ENCODE measurements around the gene PRKCH. TPM values are rescaled to one million over a fixed set of nuclear protein-coding genes. Genes with fewer than 3 reads are reported as not detected.

PRKCH gene
- total RNA-seq, 1 donor from 2014 or later, result 19.1 TPM

DNA sequence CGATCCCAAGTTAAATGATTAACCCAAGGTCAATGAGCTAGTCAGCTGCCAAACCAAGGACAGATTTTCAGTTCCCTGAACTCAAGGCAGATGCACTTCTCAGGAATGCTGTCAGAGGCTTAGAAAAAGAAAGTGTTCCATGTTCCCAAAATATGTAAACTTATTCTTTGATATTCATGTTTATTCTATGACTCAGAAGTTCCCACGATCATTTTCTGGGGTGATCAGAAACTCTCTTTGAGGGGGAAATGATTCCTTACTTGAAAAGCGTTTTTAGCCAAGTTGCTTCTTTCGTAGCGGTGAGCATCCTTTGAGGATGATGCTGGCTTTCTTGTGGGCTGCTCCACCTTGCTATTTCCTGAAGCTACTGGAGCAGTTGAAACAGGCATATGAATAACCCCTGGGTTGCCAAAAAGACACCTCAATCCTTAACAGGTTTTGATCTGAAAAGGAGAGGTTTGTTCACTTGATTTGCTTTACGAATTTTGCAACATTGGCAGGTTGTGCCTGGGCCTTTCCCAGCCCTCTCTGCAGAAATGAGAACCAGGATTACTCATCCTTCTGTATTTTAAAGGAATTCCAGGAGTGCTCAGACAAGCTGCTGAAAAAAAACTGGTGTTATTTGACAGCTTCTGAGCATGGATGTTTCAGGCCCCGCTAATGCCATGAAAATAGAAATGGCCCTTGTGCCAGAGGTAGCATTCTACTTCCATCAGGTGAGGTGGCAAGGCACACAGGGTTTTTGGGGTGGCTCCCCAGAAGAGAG, 252.6 kb downstream of the PRKCH start:
- peaks cover 21% of the 10 kb centered on the region for H3K27me3 Mint-ChIP-seq
- H3K27ac Mint-ChIP-seq, result no peak overlapping the region
- H3K4me1 Mint-ChIP-seq (ENCODE audit: unreplicated experiment), result peaks cover 37% of the 10 kb centered on the region
- DNase-seq (ENCODE audit: extremely low spot score, unreplicated experiment), result no peak
- H3K9me3 Mint-ChIP-seq, result no peaks in the 10 kb centered on the region
- H3K36me3 Mint-ChIP-seq, result no peaks in the 10 kb centered on the region
- no peak overlapping the region for H3K4me3 Mint-ChIP-seq
- TF ChIP-seq, protein P1, sequence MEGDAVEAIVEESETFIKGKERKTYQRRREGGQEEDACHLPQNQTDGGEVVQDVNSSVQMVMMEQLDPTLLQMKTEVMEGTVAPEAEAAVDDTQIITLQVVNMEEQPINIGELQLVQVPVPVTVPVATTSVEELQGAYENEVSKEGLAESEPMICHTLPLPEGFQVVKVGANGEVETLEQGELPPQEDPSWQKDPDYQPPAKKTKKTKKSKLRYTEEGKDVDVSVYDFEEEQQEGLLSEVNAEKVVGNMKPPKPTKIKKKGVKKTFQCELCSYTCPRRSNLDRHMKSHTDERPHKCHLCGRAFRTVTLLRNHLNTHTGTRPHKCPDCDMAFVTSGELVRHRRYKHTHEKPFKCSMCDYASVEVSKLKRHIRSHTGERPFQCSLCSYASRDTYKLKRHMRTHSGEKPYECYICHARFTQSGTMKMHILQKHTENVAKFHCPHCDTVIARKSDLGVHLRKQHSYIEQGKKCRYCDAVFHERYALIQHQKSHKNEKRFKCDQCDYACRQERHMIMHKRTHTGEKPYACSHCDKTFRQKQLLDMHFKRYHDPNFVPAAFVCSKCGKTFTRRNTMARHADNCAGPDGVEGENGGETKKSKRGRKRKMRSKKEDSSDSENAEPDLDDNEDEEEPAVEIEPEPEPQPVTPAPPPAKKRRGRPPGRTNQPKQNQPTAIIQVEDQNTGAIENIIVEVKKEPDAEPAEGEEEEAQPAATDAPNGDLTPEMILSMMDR (conservative IDR thresholded peaks at IDR 0.05), result no peak

DNA sequence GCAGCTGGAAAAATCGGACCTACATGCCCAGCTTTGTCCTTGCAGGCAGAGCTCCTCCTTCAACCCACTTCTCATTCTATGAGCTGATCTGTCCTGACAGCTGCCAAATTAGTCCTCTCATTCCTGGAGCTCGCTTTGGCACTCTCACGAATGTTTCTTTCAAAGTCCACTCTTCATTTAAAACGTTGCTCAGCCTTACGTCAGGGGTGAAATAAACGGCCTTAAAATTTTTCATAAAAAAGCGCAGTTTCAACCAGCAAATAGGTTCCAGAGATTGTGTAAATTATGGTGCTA, 253.1 kb downstream of the PRKCH start:
- no peak overlapping the region for H3K4me3 Mint-ChIP-seq
- H3K36me3 Mint-ChIP-seq, result no peaks in the 10 kb centered on the region
- peaks cover 19% of the 10 kb centered on the region for H3K27me3 Mint-ChIP-seq
- no peak overlapping the region for H3K27ac Mint-ChIP-seq
- H3K9me3 Mint-ChIP-seq, result no peaks in the 10 kb centered on the region
- TF ChIP-seq, protein P1 (conservative IDR thresholded peaks at IDR 0.05), result no peak
- DNase-seq (ENCODE audit: extremely low spot score, unreplicated experiment), result no peak
- peaks cover 32% of the 10 kb centered on the region for H3K4me1 Mint-ChIP-seq (ENCODE audit: unreplicated experiment)

DNA sequence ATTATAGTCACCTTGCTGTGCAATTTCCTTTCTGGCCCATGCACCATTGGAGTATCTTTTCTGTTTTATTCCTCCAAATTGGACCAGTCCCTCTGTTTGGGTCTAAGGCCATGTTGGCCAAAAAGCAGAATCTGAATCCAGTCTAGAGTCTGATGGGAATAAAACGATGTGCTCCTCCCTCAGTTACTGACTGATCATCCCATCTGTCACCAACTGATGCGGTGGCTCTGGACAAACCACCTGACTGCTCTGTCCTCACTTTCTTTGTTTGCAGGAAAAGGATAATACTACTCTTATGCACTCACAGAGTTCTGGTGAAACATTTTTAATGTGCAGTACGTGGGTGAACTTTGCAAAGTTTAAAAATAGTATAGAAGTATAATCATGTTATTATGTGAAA, 253.7 kb downstream of the PRKCH start:
- Mint-ChIP-seq H3K9me3 (no peaks in the 10 kb centered on the region), H3K4me1 (ENCODE audit: unreplicated experiment) (peaks cover 25% of the 10 kb centered on the region), H3K36me3 (no peaks in the 10 kb centered on the region), H3K4me3 (no peak overlapping the region), H3K27ac (no peak overlapping the region), H3K27me3 (peaks cover 13% of the 10 kb centered on the region)
- TF ChIP-seq, protein P1 (conservative IDR thresholded peaks at IDR 0.05), result no peak
- no peak for DNase-seq (ENCODE audit: extremely low spot score, unreplicated experiment)

DNA sequence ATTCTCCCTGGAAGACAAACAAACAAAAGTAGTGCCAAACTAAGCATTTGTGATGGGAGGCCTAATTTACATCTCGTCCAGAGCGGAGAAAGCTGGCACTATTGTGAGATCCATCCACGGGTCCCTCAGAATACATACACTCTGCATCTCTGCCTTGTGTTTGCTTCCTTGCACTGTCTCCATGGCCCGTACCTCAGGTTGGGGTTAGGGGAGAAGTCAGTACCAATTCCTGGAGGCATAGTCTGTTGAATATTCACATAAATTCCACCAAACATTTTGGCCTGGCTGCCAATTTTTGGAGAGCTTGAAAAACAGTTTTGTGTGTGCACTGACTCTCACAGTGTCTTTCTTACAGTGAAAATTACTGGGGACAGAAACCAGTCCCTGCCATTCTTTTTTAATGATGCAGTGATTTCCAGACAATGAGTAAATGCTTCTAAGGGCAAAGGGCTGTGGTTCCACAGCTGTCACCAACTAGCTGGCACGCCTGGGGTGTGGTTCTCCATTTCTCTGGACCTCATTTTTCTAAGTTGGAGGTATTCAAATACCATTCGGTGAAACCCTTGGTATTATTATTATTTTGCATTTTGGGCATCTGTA, 254.3 kb downstream of the PRKCH start:
- Mint-ChIP-seq H3K4me1 (ENCODE audit: unreplicated experiment) (peaks cover 22% of the 10 kb centered on the region), H3K36me3 (no peaks in the 10 kb centered on the region), H3K27ac (peak overlapping the region; percentile 39), H3K9me3 (no peaks in the 10 kb centered on the region), H3K4me3 (no peak overlapping the region), H3K27me3 (peaks cover 8% of the 10 kb centered on the region)
- DNase-seq (ENCODE audit: extremely low spot score, unreplicated experiment), result no peak
- TF ChIP-seq, protein P1 (conservative IDR thresholded peaks at IDR 0.05), result no peak

DNA sequence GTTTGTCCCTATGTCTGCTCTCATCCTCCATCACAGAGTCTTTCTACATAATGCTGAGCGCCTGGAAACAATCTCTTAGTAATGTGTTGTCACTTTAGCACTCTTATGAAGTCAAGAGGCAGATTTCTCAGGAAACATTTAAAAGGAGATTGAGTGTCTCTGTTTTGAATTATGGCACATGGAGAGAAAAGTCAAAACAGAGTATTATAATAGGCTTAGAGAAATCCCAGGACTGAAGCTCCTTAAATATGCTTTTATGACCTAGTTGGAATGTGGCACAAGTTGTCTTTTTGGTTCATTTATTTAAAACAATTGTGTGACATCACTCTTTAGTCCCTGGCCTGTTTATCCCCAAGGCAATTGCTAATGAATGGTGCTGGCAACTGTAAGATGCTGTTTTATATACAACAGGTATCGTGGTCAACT, 256.1 kb downstream of the PRKCH start:
- Mint-ChIP-seq H3K4me3 (no peak overlapping the region), H3K4me1 (ENCODE audit: unreplicated experiment) (peaks cover 23% of the 10 kb centered on the region), H3K9me3 (no peaks in the 10 kb centered on the region), H3K36me3 (no peaks in the 10 kb centered on the region), H3K27ac (no peak overlapping the region), H3K27me3 (no peaks in the 10 kb centered on the region)
- TF ChIP-seq, protein P1 (conservative IDR thresholded peaks at IDR 0.05), result no peak
- DNase-seq (ENCODE audit: extremely low spot score, unreplicated experiment), result no peak

Data from type B pancreatic cell (in vitro differentiated cells).